Astrocyte of the hippocampus (primary cell): ENCODE data around the gene DALRD3.

ENCODE experiments used
- DNase-seq: peaks from one replicate; pipeline ENCODE4 v3.0.0; 2011; ENCODE audit warnings: low read depth, low spot score

Gene DALRD3

GRCh38 chr3:48980295-48980694 lies 38.1 kb downstream of the DALRD3 start:
- DNase-seq = no peak

GRCh38 chr3:48979451-48979850 lies 38.9 kb downstream of the DALRD3 start:
- no peak for DNase-seq

GRCh38 chr3:48974076-48974864 lies 44.1 kb downstream of the DALRD3 start:
- DNase-seq = no peak

- no peak for DNase-seq
Observed at GRCh38 chr3:48970586-48970985, 47.8 kb downstream of the DALRD3 start.

GRCh38 chr3:48966876-48967361 lies 51.5 kb downstream of the DALRD3 start:
- DNase-seq = no peak

GRCh38 chr3:48966367-48966766 lies 52.0 kb downstream of the DALRD3 start:
- DNase-seq = no peak
